Kidney tubule cell (primary cell): ENCODE measurements around the gene FMR1NB.

Source experiments
- DNase-seq: peaks from one replicate; pipeline ENCODE4 v3.0.0-alpha.2; 2018; ENCODE audit warnings: low spot score

The FMR1NB gene

DNA sequence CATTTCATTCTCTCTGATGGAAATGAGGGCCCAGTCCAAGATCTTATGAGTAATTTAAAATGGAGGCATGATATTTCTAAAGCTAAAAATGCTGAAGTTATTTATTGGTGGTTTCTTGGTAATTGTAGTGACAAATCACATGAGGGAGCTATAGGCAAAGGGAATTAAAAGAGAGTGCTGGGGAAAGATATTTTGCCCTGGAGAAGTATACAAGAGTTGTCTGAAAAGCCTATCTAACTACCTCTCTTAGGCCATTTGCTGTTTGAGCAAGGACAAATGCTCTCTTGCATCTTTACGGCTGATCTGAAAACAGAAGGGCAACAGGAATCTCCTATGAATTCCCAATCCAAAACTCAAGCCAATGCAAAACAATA is 89.4 kb downstream of the FMR1NB start:
- no peak for DNase-seq
